NT2/D1 (cell line): ENCODE results near the gene LSG1.

Experiments used
- SUZ12 ChIP-seq: IDR thresholded peaks from 2 replicates; pipeline ENCODE4 v1.6.1; 2011; ENCODE audit not compliant: insufficient read length, insufficient read depth; ENCODE audit errors: extremely low read depth
- ZNF274 ChIP-seq: IDR thresholded peaks from 2 replicates; pipeline ENCODE4 v1.6.1; 2011; ENCODE audit warnings: mild to moderate bottlenecking, low read depth, low read length

DNA sequence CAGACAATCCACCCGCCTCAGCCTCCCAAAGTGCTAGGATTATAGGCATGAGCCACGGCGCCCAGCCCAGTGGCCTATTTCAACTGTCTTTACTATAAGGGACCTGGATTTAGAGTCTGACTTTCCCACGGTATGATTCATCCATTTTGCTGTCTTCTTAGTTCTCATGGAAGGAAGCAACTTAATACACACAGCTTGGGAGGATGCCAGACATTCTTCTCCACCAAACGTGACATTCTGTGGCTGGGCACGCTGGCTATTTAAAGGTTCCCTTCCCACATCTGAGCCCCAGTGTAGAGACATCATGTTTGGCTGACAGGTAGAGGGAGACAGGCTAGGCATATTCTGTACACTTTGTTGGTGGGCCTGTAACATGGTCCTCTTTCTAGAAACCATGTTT, 39.9 kb upstream of the LSG1 start:
- TF ChIP-seq ZNF274, result no peak
- no peak for TF ChIP-seq SUZ12
